Glutamatergic neuron (in vitro differentiated cells): ENCODE data around the gene MAGI1. TPM values are rescaled to one million over a fixed set of nuclear protein-coding genes. Genes with fewer than 3 reads are reported as not detected.

Source experiments
- DNase-seq: peaks from one replicate; pipeline ENCODE4 v3.0.0; 2022
- H3K27ac Mint-ChIP-seq: one replicate; pipeline ENCODE4 v1.8.0; 2020; ENCODE audit warnings: mild to moderate bottlenecking, mixed read lengths, inconsistent platforms; ENCODE audit not compliant: unreplicated experiment
- H3K27me3 Mint-ChIP-seq: one replicate; pipeline ENCODE4 v1.8.0; 2020; ENCODE audit warnings: mild to moderate bottlenecking, moderate library complexity, mixed read lengths, inconsistent platforms; ENCODE audit not compliant: unreplicated experiment
- H3K36me3 Mint-ChIP-seq: one replicate; pipeline ENCODE4 v1.8.0; 2020; ENCODE audit warnings: mild to moderate bottlenecking, mixed read lengths, inconsistent platforms; ENCODE audit not compliant: unreplicated experiment
- H3K4me1 Mint-ChIP-seq: one replicate; pipeline ENCODE4 v1.8.0; 2020; ENCODE audit warnings: mild to moderate bottlenecking, low read depth, mixed read lengths, inconsistent platforms; ENCODE audit not compliant: unreplicated experiment
- H3K4me3 Mint-ChIP-seq: one replicate; pipeline ENCODE4 v1.8.0; 2020; ENCODE audit warnings: mild to moderate bottlenecking, mixed read lengths, inconsistent platforms; ENCODE audit not compliant: unreplicated experiment
- H3K9me3 Mint-ChIP-seq: one replicate; pipeline ENCODE4 v1.8.0; 2020; ENCODE audit warnings: mild to moderate bottlenecking, moderate library complexity, mixed read lengths, inconsistent platforms; ENCODE audit not compliant: unreplicated experiment
- total RNA-seq: library from RNA; stranded (reverse); fragmentation: NEBNext Ultra II Directional; extraction: Animal tissue kit (Norgen Biotek cat#: 25700); gene quantifications from one replicate; pipeline ENCODE4 v1.2.1, GENCODE V29; 2021; ENCODE audit not compliant: unreplicated experiment
- TF ChIP-seq, protein P1 (sequence below): fragments of 200-600 bp; sonication (generic); IDR thresholded peaks from one replicate; pipeline ENCODE4 v1.5.0; 2021; ENCODE audit not compliant: partially characterized antibody, unreplicated experiment

Gene MAGI1
- total RNA-seq, 1 donor from 2014 or later = 46.5 TPM

DNA sequence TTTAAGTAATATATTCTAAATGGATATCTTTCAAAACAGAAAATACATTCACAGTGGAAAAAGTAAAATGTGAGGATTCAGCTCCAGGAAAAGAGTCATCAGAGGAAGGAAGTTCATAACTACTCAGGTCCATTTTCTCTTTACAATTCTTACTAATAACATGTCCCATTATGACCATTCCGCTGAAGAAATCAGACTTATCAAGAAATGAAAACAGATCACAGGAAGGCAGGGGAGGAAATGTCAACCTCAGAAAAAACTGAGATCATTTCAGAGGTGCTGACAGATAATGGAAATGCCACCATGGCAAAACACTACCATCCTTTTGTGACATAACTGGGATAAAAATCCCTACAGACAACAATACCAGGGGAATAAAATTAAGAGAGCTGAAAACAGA is 139.5 kb downstream of the MAGI1 start:
- Mint-ChIP-seq H3K4me3 (no peak overlapping the region), H3K4me1 (no peaks in the 10 kb centered on the region), H3K9me3 (no peaks in the 10 kb centered on the region), H3K27ac (no peak overlapping the region), H3K27me3 (no peaks in the 10 kb centered on the region), H3K36me3 (no peaks in the 10 kb centered on the region)
- DNase-seq = no peak
- TF ChIP-seq, protein P1, sequence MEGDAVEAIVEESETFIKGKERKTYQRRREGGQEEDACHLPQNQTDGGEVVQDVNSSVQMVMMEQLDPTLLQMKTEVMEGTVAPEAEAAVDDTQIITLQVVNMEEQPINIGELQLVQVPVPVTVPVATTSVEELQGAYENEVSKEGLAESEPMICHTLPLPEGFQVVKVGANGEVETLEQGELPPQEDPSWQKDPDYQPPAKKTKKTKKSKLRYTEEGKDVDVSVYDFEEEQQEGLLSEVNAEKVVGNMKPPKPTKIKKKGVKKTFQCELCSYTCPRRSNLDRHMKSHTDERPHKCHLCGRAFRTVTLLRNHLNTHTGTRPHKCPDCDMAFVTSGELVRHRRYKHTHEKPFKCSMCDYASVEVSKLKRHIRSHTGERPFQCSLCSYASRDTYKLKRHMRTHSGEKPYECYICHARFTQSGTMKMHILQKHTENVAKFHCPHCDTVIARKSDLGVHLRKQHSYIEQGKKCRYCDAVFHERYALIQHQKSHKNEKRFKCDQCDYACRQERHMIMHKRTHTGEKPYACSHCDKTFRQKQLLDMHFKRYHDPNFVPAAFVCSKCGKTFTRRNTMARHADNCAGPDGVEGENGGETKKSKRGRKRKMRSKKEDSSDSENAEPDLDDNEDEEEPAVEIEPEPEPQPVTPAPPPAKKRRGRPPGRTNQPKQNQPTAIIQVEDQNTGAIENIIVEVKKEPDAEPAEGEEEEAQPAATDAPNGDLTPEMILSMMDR = no peak

DNA sequence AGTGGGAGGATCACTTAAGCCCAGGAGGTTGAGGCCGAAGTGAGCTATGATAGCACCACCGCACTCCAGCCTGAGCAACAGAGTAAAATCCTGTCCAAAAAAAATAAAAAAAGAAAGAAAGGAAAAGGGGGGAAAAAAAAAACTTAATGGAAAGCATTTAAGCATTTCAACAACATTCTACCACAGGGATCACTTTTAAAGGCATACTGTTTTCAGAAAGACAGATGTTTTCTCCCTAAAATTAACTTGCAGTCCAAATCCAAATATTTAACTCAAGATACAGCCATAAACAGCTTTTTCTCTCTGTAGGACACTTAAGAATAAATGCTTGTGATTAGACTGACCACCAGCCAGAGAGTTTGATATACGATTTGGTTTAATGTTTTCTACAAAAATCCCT is 141.0 kb downstream of the MAGI1 start:
- H3K4me3 Mint-ChIP-seq = no peak overlapping the region
- no peak for DNase-seq
- H3K27me3 Mint-ChIP-seq = no peaks in the 10 kb centered on the region
- TF ChIP-seq, protein P1 = no peak
- H3K36me3 Mint-ChIP-seq = no peaks in the 10 kb centered on the region
- no peak overlapping the region for H3K27ac Mint-ChIP-seq
- no peaks in the 10 kb centered on the region for H3K9me3 Mint-ChIP-seq
- no peaks in the 10 kb centered on the region for H3K4me1 Mint-ChIP-seq

DNA sequence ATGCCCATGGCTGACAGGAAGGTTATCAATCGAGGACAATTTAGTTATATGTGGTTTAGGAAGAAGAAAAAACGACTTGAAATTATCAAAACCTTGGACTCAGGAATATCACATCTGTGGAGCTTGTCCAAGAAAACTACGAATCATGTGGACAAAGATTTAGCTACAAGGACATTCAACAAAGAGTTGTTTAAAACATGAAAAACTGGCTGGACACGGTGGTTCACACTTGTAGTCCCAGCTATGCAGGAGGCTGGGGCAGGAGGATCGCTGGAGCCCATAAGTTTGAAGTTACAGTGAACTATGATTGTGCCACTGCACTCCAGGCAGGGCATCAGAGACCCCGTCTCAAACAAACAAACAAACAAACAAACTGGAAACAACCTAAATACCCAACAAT is 142.4 kb downstream of the MAGI1 start:
- TF ChIP-seq, protein P1 = no peak
- H3K36me3 Mint-ChIP-seq = no peaks in the 10 kb centered on the region
- no peak overlapping the region for H3K27ac Mint-ChIP-seq
- H3K4me3 Mint-ChIP-seq = no peak overlapping the region
- DNase-seq = no peak
- no peaks in the 10 kb centered on the region for H3K4me1 Mint-ChIP-seq
- no peaks in the 10 kb centered on the region for H3K9me3 Mint-ChIP-seq
- H3K27me3 Mint-ChIP-seq = no peaks in the 10 kb centered on the region

DNA sequence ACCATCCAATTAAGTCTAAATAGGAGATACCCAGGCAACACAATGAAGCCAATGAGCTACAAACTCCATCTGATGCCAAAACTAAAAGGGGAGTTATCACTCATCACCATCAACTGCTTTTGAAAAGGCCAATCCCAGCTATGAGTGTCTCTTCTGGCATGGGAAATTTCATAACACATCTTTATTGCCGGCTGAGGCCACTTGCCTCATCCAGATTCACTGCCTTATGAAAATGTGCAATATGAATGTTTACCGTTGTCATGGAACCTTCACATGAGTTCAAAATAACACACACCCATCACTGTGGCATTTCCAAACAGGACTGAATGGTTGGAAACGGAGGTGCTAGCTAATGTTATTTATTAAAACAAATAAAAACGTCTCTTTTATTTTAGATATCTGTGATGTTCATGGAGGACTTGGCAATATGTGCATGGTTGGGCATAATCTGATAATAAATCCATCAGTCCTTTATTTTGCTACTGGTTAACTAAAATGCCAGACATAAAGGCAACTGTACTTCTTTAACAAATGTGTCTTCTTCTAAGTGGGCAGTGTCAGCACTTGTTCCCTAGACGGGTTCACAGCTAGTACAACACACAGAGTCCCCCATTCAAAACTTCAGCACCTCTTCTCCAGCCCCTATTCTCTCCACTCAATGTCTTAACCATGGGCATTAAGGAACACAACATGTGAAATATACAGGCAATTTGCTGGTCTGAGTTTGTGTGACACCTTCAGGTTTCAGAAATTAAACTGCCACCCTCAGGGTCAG is 143.9 kb downstream of the MAGI1 start:
- H3K4me1 Mint-ChIP-seq = no peaks in the 10 kb centered on the region
- H3K9me3 Mint-ChIP-seq = no peaks in the 10 kb centered on the region
- H3K4me3 Mint-ChIP-seq = no peak overlapping the region
- DNase-seq = no peak
- no peaks in the 10 kb centered on the region for H3K27me3 Mint-ChIP-seq
- H3K27ac Mint-ChIP-seq = no peak overlapping the region
- TF ChIP-seq, protein P1 = no peak
- peaks cover 5% of the 10 kb centered on the region for H3K36me3 Mint-ChIP-seq

DNA sequence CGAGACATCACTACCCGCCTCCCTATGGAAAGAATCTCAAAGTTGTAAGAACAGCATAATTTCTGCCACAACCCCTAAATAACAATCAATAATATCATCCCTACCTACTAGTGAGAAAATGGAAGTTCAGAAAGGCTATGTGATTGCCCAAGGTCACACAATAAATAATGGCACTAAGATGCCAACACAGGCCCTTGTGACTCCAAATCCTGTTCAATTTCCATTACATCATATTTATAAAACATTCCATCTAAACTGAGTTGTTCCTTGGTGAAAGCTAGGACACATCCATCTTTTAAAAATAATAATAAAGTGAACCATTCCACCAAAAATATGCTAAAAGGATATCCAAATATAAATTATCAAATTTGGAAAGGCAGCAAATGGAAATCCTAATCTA is 144.6 kb downstream of the MAGI1 start:
- H3K27me3 Mint-ChIP-seq = no peaks in the 10 kb centered on the region
- no peaks in the 10 kb centered on the region for H3K9me3 Mint-ChIP-seq
- TF ChIP-seq, protein P1 = no peak
- no peaks in the 10 kb centered on the region for H3K4me1 Mint-ChIP-seq
- DNase-seq = no peak
- peaks cover 5% of the 10 kb centered on the region for H3K36me3 Mint-ChIP-seq
- H3K27ac Mint-ChIP-seq = no peak overlapping the region
- H3K4me3 Mint-ChIP-seq = no peak overlapping the region
